Ovary (tissue), 9 donors: ENCODE measurements around the gene STAP1. TPM values are rescaled to one million over a fixed set of nuclear protein-coding genes. Genes with fewer than 3 reads are reported as not detected.

Experiments used
- DNase-seq, 5 donors: peaks; one replicate each; pipeline ENCODE4 v3.0.0-alpha.2; 2019 to 2020
- H3K27ac ChIP-seq, 2 donors: fragments of 200-600 bp; one replicate each; pipeline versions ENCODE4 v1.5.1 to v1.8.0; 2019 to 2022
- H3K27me3 ChIP-seq: fragments of 200-600 bp; one replicate; pipeline ENCODE4 v1.8.0; 2022
- H3K36me3 ChIP-seq: fragments of 200-600 bp; sonication (generic); one replicate; pipeline ENCODE4 v1.5.1; 2019
- H3K4me1 ChIP-seq: one replicate; pipeline ENCODE4 v1.8.1; 2013; ENCODE audit warnings: mild to moderate bottlenecking, moderate library complexity; ENCODE audit not compliant: insufficient read depth
- H3K4me3 ChIP-seq: fragments of 200-600 bp; sonication (generic); one replicate; pipeline ENCODE4 v1.5.1; 2017
- H3K9me3 ChIP-seq, 2 donors: fragments of 200-600 bp in 1 of 2; sonication (generic) in 1 of 2; one replicate each; pipeline versions ENCODE4 v1.5.1 to v1.8.1; 2013 to 2019; ENCODE audit warnings: mild to moderate bottlenecking in 1 of 2, moderate library complexity in 1 of 2
- EP300 ChIP-seq: sonication (generic); formaldehyde crosslinking; IDR thresholded peaks from one replicate; pipeline ENCODE4 v1.6.1; 2017; ENCODE audit warnings: antibody characterized with exemption
- POLR2A ChIP-seq: fragments of 450-650 bp; IDR thresholded peaks from one replicate; pipeline ENCODE4 v1.6.1; 2017; ENCODE audit warnings: antibody characterized with exemption, mild to moderate bottlenecking, moderate library complexity
- WGBS, 3 donors: extraction: QIAGEN DNeasy Blood & Tissue Kit in 1 of 3; methylation state at CpG; one replicate each; pipeline versions ENCODE4 v1.1.5 to v1.1.7; 2013 to 2017; 5-methylcytosine and 5-hydroxymethylcytosine counted together
- intact Hi-C, 4 donors: fragments of 100-400 bp; cut with DNase I; formaldehyde crosslinking; loops; one replicate each; pipeline versions ENCODE4 v1.11.0 to v1.15.1; 2022 to 2023
- polyA plus RNA-seq, 2 donors: library from polyadenylated mRNA; stranded (reverse); fragments of 200-250 nt in 1 of 2; fragments of 350-450 nt in 1 of 2; fragmentation: Illumina TruSeq in 1 of 2; extraction: RNeasy Lipid Tissue Mini Kit (QIAGEN cat#74804) in 1 of 2; gene quantifications; one replicate each; pipeline ENCODE4 v1.2.3, GENCODE V29; 2013 to 2014
- total RNA-seq, 7 donors: library from RNA; depleted of rRNA in 2 of 7; stranded (reverse); fragments of >200 nt in 2 of 7; fragmentation: NEBNext Ultra II Directional in 3 of 7; extraction: Animal tissue kit (Norgen Biotek cat#: 25700) in 3 of 7; gene quantifications; one replicate each; pipeline versions ENCODE4 v1.1.0 to v1.2.4, GENCODE V29; 2016 to 2023
- TF ChIP-seq, protein P1 (sequence below), 3 donors: fragments of 450-650 bp in 2 of 3; fragments of 200-600 bp in 1 of 3; IDR thresholded peaks; one replicate each; pipeline versions ENCODE4 v1.5.1 to v1.8.0; 2016 to 2022; ENCODE audit warnings: antibody characterized with exemption in 3 of 3, mild to moderate bottlenecking in 1 of 3
- donor health status: DM: no; HTN: no; CAD: no; lungs with moderate emphysema.
- donor health status: DM: no; HTN: no; CAD: no.
- donor health status: Bipolar disorder and iron deficiency.
- donor health status: DM: yes; HTN: yes; CAD: no.
- donor health status: DM: no; HTN: no; CAD: no.
- donor health status: DM: yes; HTN: yes; CAD: no.

Gene STAP1
- total and polyA plus RNA-seq, 9 donors: 0.12 to 0.40 TPM; not detected in 7

DNA sequence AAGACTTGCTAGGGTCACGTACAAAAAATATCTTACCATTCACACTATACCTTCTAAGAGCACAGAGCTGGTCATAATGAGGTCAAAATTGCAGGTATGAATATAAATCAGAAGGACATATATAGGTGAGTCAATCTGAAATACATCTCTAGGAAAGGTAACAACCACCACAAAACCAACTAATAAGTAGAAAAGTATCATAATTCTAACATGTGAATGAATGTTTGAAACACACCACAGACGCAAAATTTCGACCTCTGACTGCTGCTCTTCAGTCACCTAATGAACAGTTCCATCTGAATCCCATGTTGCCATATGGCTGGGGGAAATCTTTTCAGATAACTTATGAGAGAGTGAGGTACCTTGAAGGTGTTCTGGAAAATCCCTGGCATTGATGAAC lies 22.1 kb downstream of the STAP1 start:
- H3K9me3 ChIP-seq: no peaks in the 10 kb centered on the region
- WGBS, 3 donors: 94 to 95% (median 94%) methylated on average over 3 of the region's 3 CpGs
- DNase-seq: no peak
- intact Hi-C loops: no loop called here
- no peak overlapping the region for H3K27ac ChIP-seq
- H3K4me1 ChIP-seq: no peaks in the 10 kb centered on the region
- H3K27me3 ChIP-seq: no peaks in the 10 kb centered on the region
- TF ChIP-seq, protein P1, sequence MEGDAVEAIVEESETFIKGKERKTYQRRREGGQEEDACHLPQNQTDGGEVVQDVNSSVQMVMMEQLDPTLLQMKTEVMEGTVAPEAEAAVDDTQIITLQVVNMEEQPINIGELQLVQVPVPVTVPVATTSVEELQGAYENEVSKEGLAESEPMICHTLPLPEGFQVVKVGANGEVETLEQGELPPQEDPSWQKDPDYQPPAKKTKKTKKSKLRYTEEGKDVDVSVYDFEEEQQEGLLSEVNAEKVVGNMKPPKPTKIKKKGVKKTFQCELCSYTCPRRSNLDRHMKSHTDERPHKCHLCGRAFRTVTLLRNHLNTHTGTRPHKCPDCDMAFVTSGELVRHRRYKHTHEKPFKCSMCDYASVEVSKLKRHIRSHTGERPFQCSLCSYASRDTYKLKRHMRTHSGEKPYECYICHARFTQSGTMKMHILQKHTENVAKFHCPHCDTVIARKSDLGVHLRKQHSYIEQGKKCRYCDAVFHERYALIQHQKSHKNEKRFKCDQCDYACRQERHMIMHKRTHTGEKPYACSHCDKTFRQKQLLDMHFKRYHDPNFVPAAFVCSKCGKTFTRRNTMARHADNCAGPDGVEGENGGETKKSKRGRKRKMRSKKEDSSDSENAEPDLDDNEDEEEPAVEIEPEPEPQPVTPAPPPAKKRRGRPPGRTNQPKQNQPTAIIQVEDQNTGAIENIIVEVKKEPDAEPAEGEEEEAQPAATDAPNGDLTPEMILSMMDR (IDR thresholded peaks at IDR 0.05): no peak
- TF ChIP-seq EP300 (no peak), POLR2A (no peak)
- H3K4me3 ChIP-seq: no peak overlapping the region
- H3K36me3 ChIP-seq: no peaks in the 10 kb centered on the region

DNA sequence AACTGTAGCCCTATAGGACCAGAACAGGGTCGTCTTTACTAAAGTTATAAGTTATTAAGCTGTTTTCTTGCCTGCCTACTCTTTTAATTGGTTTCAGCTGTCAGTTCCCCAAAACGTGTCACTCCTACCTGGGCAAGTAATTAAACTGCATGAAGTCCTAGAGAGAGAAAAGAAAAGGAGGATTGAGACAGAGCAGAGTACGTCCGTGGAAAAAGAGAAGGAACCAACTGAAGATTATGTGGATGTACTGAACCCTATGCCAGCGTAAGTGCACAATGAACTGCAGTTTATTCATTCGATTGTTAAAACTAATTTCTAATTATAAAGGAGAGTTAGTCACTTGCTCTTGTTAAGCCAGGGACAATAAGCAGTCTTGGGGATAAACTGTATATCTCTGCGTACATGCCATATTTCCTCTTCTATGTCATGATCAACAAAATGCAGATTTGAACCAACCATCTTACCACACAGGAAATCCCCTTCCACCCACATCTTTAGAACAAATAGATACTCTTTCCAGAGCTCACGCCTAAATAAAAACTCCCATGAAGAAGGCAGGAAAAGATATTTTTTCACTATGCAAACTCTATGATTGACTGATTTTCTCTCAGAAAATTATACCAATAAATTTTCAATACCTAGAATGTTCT lies 22.8 kb downstream of the STAP1 start:
- WGBS, 3 donors: 80 to 84% (median 82%) methylated on average over 8 of the region's 8 CpGs
- Histone ChIP-seq H3K4me1 (no peaks in the 10 kb centered on the region), H3K27ac (no peak overlapping the region), H3K4me3 (no peak overlapping the region), H3K9me3 (no peaks in the 10 kb centered on the region), H3K36me3 (no peaks in the 10 kb centered on the region), H3K27me3 (no peaks in the 10 kb centered on the region)
- intact Hi-C loops: no loop called here
- TF ChIP-seq, protein P1 (IDR thresholded peaks at IDR 0.05): no peak
- DNase-seq: no peak

DNA sequence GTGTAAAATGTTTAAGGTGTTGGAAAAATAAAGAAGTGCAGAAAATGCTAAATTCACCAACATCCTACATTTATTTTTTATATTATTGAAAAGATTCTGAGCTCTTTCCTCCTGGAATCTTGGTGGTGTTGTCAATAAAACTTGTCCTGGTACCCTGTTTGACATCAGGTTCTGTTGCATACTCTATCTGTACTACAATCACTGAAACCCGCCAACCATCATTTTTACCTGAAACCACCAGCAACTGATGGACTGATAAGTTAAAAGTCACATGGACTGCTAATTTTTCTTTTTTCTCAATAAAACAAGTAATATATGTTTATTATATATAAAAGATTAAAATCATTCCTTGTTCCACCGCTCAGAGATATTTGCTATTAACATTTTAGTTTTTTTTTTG lies 23.4 kb downstream of the STAP1 start:
- Histone ChIP-seq H3K36me3 (no peaks in the 10 kb centered on the region), H3K4me3 (no peak overlapping the region), H3K4me1 (no peaks in the 10 kb centered on the region), H3K9me3 (no peaks in the 10 kb centered on the region), H3K27me3 (no peaks in the 10 kb centered on the region), H3K27ac (no peak overlapping the region)
- no peak for DNase-seq
- TF ChIP-seq POLR2A (no peak), EP300 (no peak)
- TF ChIP-seq, protein P1 (IDR thresholded peaks at IDR 0.05): no peak
- WGBS, 3 donors: 49 to 97% (median 50%) methylated on average over 2 of the region's 2 CpGs
- intact Hi-C loops: no loop called here

DNA sequence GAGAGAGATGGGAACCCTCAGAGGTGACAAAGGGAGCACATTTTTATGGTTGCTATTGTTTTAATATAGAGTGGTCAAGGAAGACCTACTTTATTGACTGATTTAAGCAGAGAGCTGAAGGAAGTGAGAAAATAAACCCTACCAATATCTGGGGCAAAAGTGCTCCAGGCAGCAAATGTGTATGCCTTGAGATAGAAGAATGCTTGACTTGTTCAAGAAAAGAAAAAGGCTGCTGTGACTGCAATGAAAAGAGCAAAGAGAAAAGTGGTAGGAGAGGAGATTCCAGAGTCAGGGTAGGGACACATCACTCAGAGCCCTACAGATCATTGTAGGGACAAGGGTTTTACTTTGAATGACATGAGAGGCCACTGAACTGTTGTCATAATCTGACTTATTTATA lies 26.0 kb downstream of the STAP1 start:
- no peak overlapping the region for H3K27ac ChIP-seq
- H3K9me3 ChIP-seq: no peaks in the 10 kb centered on the region
- no peaks in the 10 kb centered on the region for H3K4me1 ChIP-seq
- no peak overlapping the region for H3K4me3 ChIP-seq
- H3K36me3 ChIP-seq: no peaks in the 10 kb centered on the region
- H3K27me3 ChIP-seq: no peaks in the 10 kb centered on the region
- no peak for DNase-seq
- intact Hi-C loops: no loop called here
- no peak for TF ChIP-seq POLR2A
- TF ChIP-seq EP300: no peak
- TF ChIP-seq, protein P1 (IDR thresholded peaks at IDR 0.05): no peak
